ENCODE data around the gene PSMC1. TPM values are rescaled to one million over a fixed set of nuclear protein-coding genes. Genes with fewer than 3 reads are reported as not detected.
A peak's percentile ranks its signal among the peaks of the same experiment; 100 is the strongest.
"Not testable (repeated sequence)": the region's sequence is repeated elsewhere in the genome, so short reads cannot be mapped to it uniquely, and the experiment has no call there.

The PSMC1 gene
- total RNA-seq: 100 to 1,000 TPM in 3 of 4 donors, 10 to 100 TPM in 1; 86.8 to 163 (median 133) TPM

DNA sequence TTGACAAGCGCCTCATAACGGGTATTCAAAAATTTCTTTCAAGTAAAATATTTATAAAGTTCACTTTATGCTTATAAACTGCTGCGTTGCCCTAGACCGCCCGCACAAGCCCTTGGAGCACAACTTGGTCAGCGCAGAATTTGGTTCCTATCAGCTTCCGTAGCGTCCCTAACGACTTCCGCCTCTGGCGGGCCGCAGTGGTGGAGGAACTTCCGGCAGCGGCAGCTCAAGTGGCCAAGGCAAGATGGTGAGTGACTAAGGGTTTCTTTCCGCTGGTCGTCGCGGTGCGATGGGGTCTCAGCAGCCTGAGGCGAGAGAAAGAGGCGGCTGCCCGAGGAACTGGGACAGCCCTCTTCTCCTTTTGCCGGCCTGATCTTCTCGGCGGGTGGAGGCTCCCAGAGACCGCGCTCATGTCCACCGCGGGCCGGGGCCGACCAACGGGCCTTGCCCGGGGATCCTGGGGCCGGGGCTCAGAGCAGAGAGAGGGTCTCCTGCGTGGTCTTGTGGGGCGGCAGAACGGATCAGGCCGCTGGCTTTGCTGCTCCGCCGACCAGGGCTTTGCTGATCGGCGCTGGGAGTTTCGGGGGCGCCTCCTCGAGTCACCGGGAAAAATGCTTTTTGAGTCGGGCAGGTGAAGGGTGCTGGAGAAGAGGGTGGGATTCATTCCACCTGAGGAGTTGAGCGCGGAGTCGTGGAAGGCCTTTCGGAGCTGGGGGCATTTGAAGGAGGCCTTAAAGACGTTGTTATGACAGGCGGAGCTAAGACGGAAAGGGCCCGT, at the start of gene PSMC1:
Gene PSMC1 (plus strand): TSS at position 200 of the 778 bp plus-strand sequence. CDS start 45 bp downstream, at position 245.
- Histone ChIP-seq H3K27ac (peak within 1 kb of the TSS; percentile 71 to 87 (median 83)), H3K36me3 (peaks cover 6 to 17% of the 10 kb centered on the region in 2 donors), H3K27me3 (no peaks in the 10 kb centered on the region), H3K4me1 (peaks cover 10 to 17% of the 10 kb centered on the region in 2 donors), H3K9me3 (no peaks in the 10 kb centered on the region), H3K4me3 (replicated peaks in 1 of 3) (peak within 1 kb of the TSS; percentile 74 to 98 (median 97))
- DNase-seq: peak; percentile 92 to 93
- TF ChIP-seq POLR2A (IDR thresholded peaks at IDR 0.05) (peak; percentile 2 to 56), CTCF (IDR thresholded peaks at IDR 0.05) (peak in 2 of 6 experiments; percentile 17 to 20)
- 0 to 1% methylated on average over 25 to 28 of the region's 55 CpGs for WGBS, 2 donors
- intact Hi-C loops (cut with DNase I): no loop called here

GRCh38 chr14:90213099-90213748, 43.1 kb upstream of the PSMC1 start:
- DNase-seq: no peak
- no peaks in the 10 kb centered on the region for H3K36me3 ChIP-seq
- intact Hi-C loops (cut with DNase I): no loop called here
- TF ChIP-seq POLR2A (IDR thresholded peaks at IDR 0.05) (no peak), CTCF (IDR thresholded peaks at IDR 0.05) (no peak)
- H3K4me3 ChIP-seq (replicated peaks in 1 of 3): no peak overlapping the region
- no peaks in the 10 kb centered on the region for H3K4me1 ChIP-seq
- H3K9me3 ChIP-seq: no peaks in the 10 kb centered on the region
- WGBS, 2 donors: 87 to 93% methylated on average over 7 of the region's 7 CpGs
- no peaks in the 10 kb centered on the region for H3K27me3 ChIP-seq
- H3K27ac ChIP-seq: no peak overlapping the region

DNA sequence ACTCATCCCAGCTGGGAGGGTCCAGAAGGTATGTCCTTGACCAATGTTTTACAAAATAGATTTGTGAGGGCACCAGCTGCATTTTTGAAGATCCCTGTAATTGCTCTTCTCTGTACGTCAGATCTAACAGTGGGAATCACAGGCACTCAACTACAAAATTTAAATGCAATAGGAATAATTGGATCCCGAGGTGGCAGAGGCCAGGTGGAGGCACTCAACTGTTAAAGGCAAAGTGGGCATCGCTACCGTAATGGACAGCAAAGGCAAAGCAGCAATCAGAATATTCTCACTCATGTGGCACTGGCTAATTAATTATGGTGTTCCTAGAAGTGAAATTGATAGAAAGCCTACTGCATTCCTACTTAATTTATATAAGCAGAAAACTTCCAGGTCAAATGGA, 27.9 kb upstream of the PSMC1 start:
- no peaks in the 10 kb centered on the region for H3K36me3 ChIP-seq
- 81 to 85% methylated on average over 4 of the region's 4 CpGs for WGBS, 2 donors
- no peaks in the 10 kb centered on the region for H3K27me3 ChIP-seq
- no peak overlapping the region for H3K4me3 ChIP-seq (replicated peaks in 1 of 3)
- intact Hi-C loops (cut with DNase I): no loop called here
- no peaks in the 10 kb centered on the region for H3K4me1 ChIP-seq
- TF ChIP-seq CTCF (IDR thresholded peaks at IDR 0.05) (no peak), POLR2A (IDR thresholded peaks at IDR 0.05) (no peak)
- H3K27ac ChIP-seq: no peak overlapping the region
- H3K9me3 ChIP-seq: no peaks in the 10 kb centered on the region
- DNase-seq: no peak

DNA sequence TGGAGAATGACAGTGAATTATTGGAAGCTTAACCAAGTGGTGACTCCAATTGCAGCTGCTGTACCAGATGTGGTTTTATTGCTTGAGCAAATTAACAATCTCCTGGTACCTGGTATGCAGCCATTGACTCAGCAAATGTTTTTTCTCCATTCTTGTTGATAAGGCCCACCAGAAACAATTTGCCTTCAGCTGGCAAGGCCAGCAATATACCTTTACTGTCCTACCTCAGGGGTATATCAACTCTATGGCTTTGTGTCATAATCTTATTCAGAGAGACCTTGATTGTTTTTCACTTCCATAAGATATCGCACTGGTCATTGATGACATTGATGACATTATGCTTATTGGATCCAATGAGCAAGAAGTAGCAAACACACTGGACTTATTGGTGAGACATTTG, 26.4 kb upstream of the PSMC1 start:
- WGBS, 2 donors: 97 to 100% methylated on average over 1 of the region's 1 CpG
- H3K27me3 ChIP-seq; H3K4me3 ChIP-seq (replicated peaks in 1 of 3); H3K27ac ChIP-seq; H3K36me3 ChIP-seq; DNase-seq; H3K4me1 ChIP-seq; H3K9me3 ChIP-seq: not testable (repeated sequence)
- intact Hi-C loops (cut with DNase I): loop anchor here (5.0 kb wide), 1 partner anchor 258 kb away; no protein-coding TSS in a partner anchor

DNA sequence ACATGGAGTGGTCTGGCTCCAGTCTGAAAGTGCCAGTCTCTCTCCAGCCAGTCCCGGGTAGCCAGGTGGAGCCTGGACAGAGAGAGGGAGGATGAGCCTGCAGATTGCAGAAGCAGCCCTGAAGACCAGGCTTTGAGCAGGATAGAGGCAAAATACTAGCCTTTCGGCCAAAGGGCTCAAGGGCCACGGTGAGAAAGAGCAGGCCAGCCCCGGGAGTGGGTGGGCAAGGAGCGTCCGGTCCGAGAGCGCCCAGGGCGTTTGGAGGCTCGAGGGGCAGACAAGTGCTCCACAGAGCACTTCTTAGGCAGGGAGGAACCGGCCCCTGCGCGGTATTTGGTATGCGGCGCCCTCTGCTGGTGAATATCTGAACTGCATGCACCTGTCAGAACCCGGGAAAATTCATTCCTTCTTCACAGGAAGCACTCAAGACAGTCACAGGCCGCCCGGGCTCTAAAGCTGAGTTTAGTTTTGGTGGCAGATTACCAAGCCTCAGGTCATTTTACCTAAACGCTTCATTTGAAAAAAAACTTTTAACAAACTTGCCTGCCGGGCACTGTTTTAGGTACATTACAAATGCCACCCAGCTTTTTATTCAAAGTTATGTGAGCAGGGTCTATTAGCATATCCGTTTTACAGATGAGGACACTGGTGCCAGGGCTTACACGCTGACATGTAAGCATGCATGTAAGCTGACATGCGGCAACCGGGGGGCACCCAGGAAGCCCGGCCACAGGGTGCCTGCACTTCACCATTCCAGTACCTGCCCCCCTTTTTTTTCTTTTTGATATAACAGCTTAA, 21.0 kb upstream of the PSMC1 start:
- peak; percentile 76 to 79 for DNase-seq
- H3K4me1 ChIP-seq: no peaks in the 10 kb centered on the region
- TF ChIP-seq CTCF (IDR thresholded peaks at IDR 0.05): peak; percentile 89 to 99 (median 96)
- TF ChIP-seq POLR2A (IDR thresholded peaks at IDR 0.05): no peak
- no peaks in the 10 kb centered on the region for H3K27me3 ChIP-seq
- intact Hi-C loops (cut with DNase I): no loop called here
- no peak overlapping the region for H3K27ac ChIP-seq
- 13 to 16% methylated on average over 25 of the region's 25 CpGs for WGBS, 2 donors
- H3K4me3 ChIP-seq (replicated peaks in 1 of 3): no peak overlapping the region
- H3K9me3 ChIP-seq: no peaks in the 10 kb centered on the region
- no peaks in the 10 kb centered on the region for H3K36me3 ChIP-seq

Data from thyroid gland (tissue), 4 donors.